HFFc6 (cell line): ENCODE measurements around the gene CLIC3. TPM values are rescaled to one million over a fixed set of nuclear protein-coding genes. Genes with fewer than 3 reads are reported as not detected.

ENCODE experiments used
- DNase-seq: peaks from one replicate; pipeline ENCODE4 v3.0.0-alpha.2; 2018
- H3K27ac Mint-ChIP-seq: 2 replicates; pipeline ENCODE4 v1.8.0; 2020; ENCODE audit warnings: mild to moderate bottlenecking, mixed read lengths
- H3K27me3 Mint-ChIP-seq: 2 replicates; pipeline ENCODE4 v1.8.0; 2021; ENCODE audit warnings: mild to moderate bottlenecking, moderate library complexity, mixed read lengths; ENCODE audit not compliant: insufficient read depth
- H3K36me3 Mint-ChIP-seq: 2 replicates; pipeline ENCODE4 v1.8.0; 2021; ENCODE audit warnings: low read depth, mixed read lengths
- H3K4me1 Mint-ChIP-seq: 2 replicates; pipeline ENCODE4 v1.8.0; 2020; ENCODE audit warnings: low read depth, mixed read lengths
- H3K4me3 Mint-ChIP-seq: 2 replicates; pipeline ENCODE4 v1.8.0; 2020; ENCODE audit warnings: mild to moderate bottlenecking, moderate library complexity, mixed read lengths
- H3K9me3 Mint-ChIP-seq: 2 replicates; pipeline ENCODE4 v1.8.0; 2020; ENCODE audit warnings: mild to moderate bottlenecking, mixed read lengths
- total RNA-seq, 6 experiments: library from RNA; stranded (reverse); fragmentation: NEBNext Ultra II Directional; extraction: Animal tissue kit (Norgen Biotek cat#: 25700); gene quantifications; 2 replicates in 1 of 6; 3 replicates in 5 of 6; pipeline ENCODE4 v1.2.3, GENCODE V29; 2021
- TF ChIP-seq, protein P1 (sequence below): fragments of 200-600 bp; sonication (generic); IDR thresholded peaks from 2 replicates; pipeline ENCODE4 v1.5.0; 2021; ENCODE audit warnings: antibody characterized with exemption, mild to moderate bottlenecking

CLIC3 gene
- total RNA-seq, 6 experiments from 2014 or later = 2.7 to 14.6 (median 4.0) TPM

DNA sequence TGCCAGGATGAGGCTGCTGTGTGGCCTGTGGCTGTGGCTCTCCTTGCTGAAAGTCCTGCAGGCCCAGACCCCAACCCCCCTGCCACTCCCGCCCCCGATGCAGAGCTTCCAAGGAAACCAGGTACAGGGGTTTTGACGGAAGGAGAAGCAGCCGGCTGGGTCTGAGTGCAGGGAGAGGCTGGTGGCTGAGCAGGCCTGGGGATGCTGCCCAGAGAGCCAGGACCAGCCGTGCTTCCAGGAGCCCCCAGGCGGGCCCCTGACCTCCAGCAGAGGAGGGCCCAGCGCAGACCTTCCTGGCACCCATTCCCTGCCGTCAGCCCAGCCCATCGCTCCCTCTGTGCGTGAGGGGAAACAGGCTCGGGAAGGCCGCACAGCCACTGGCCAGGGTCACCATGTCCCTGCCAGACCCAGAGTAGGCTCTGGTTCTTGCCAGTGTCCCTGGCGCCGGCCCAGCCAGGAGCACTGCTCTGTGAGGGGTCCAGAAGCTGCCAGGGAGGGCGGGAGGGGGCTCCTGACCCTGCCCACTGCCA is 44.0 kb downstream of the CLIC3 start:
- Mint-ChIP-seq H3K9me3 (peaks cover 8% of the 10 kb centered on the region; the same call in 1 of the 2 replicates), H3K27ac (no peak overlapping the region), H3K4me1 (peaks cover 5% of the 10 kb centered on the region; the same call in 1 of the 2 replicates), H3K27me3 (peaks cover 6% of the 10 kb centered on the region), H3K36me3 (no peaks in the 10 kb centered on the region), H3K4me3 (no peak overlapping the region)
- no peak for DNase-seq
- TF ChIP-seq, protein P1, sequence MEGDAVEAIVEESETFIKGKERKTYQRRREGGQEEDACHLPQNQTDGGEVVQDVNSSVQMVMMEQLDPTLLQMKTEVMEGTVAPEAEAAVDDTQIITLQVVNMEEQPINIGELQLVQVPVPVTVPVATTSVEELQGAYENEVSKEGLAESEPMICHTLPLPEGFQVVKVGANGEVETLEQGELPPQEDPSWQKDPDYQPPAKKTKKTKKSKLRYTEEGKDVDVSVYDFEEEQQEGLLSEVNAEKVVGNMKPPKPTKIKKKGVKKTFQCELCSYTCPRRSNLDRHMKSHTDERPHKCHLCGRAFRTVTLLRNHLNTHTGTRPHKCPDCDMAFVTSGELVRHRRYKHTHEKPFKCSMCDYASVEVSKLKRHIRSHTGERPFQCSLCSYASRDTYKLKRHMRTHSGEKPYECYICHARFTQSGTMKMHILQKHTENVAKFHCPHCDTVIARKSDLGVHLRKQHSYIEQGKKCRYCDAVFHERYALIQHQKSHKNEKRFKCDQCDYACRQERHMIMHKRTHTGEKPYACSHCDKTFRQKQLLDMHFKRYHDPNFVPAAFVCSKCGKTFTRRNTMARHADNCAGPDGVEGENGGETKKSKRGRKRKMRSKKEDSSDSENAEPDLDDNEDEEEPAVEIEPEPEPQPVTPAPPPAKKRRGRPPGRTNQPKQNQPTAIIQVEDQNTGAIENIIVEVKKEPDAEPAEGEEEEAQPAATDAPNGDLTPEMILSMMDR = no peak

DNA sequence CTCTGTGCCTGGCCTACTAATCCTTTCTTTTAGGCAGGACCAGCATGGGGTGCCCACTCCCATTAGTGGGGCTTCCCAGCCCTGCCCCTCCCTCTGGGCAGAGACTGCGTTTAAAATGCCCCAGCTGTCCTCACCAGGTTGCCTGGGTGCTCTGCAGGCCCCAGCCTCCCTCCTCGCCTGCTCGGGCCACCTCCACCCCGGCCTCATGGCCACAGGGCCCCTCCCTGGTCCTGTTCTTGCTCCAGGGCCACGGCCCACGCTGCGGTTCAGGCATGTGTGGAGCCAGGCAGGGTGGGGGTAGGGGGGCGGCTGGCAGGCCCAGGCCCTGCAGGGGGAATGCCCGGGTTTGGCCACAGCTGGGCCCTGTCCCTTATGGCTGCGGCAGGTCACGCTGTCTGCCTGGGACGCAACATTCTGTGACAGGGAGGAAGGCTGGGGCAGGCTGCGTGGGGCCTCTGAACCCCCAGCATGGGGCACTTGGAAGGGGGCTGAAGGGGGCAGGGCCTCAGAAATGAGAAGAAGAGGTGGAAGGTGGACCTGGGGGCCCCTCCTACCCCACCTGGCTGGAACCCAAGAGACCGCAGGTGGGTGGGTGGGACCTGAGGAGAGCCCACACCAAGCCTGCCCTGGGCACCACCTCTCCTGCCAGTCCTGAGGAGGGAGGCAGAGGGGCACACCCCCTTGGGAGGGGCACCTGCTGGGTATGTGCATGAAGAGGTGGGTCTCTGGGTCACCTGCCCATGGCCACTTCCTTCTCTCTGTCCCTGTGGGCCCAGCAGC is 44.6 kb downstream of the CLIC3 start, which contains the start of gene LCN12:
LCN12 (plus strand) TSS at position 733 of the 780 bp plus-strand sequence. CDS start 55 bp downstream, outside the sequence.
- Mint-ChIP-seq H3K4me1 (peaks cover 5% of the 10 kb centered on the region; the same call in 1 of the 2 replicates), H3K36me3 (no peaks in the 10 kb centered on the region), H3K27ac (no peak within 1 kb of the TSS), H3K4me3 (no peak within 1 kb of the TSS), H3K27me3 (peaks cover 6% of the 10 kb centered on the region), H3K9me3 (peaks cover 6% of the 10 kb centered on the region; the same call in 1 of the 2 replicates)
- TF ChIP-seq, protein P1 = no peak
- no peak for DNase-seq

DNA sequence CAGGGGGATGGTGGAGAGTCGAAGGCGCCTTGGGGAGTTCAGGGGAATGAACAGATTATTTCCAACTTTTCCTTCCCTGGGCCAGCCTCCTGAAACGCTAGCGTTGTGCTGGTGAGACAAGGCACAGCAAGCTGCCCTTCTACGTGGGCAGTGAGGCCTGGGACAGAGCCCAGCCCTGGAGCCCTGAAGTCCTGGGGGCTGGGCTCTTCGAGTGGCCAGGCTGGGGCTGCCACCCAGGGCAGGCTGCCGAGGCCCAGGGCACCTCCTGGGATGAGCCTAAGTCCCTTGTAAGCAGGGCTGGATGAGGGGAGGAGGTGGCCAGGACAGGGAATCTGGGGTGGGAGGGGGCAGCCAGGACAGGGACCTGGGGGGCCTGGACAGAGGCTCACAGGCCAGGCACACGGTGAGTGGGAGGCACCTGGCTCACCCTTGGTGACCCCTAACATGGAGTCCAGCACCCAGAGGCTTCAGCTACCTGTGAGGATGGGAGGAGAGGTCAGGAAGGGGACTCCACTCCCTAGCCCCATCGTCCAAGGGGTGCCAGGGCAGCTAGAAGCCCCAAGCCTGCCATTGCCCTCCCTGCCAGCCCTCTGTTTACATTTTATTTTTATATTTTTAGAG is 45.6 kb downstream of the CLIC3 start:
- Mint-ChIP-seq H3K27ac (no peak overlapping the region), H3K9me3 (no peaks in the 10 kb centered on the region), H3K4me3 (peak overlapping the region; percentile 79), H3K4me1 (peaks cover 5% of the 10 kb centered on the region; the same call in 1 of the 2 replicates), H3K36me3 (no peaks in the 10 kb centered on the region), H3K27me3 (peaks cover 2% of the 10 kb centered on the region)
- TF ChIP-seq, protein P1 = no peak
- DNase-seq = no peak

DNA sequence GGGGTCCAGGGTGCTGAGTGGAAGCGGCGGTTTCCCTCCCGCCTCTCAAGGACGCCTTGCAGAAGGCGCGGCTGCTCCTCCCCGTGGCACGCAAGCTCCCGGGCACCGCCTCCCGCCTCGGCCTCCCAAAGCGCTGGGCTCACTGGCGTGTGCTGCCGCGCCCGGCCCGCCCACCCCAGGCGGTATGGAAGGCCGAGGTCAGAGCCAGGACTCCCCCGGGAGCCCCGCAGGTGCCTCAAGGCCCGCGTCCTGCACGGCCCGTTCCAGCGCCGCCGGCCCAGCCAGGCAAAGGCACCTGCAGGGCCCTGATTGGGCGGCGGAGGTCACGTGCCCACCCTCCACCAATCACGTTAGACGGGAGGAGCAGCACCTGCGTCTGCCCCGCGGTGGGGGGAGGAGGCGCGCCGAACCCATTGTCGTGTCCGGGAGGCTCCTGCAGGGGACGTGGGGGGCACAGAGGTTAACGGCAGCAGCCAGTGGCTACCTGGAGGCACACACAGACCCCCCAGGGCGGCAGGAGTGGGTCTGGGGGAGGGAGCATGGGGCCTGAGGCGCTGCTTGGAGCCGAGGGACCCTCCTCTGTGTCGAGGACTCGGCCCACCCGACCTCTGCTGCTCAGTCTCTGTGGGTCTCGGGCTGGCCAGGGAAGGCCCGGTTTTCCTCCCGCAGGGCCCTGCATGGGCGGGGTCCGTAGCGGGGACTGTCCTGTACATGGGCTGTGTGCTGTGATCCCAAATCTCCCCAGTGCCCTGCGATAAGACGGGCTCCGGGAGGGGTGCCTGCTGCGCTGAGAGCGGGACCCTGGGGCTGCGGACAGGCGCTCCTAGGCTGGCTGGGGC is 46.3 kb downstream of the CLIC3 start:
- Mint-ChIP-seq H3K4me3 (peak overlapping the region; percentile 84), H3K36me3 (no peaks in the 10 kb centered on the region), H3K4me1 (peaks cover 5% of the 10 kb centered on the region), H3K9me3 (no peaks in the 10 kb centered on the region), H3K27ac (peak overlapping the region; percentile 74), H3K27me3 (peaks cover 2% of the 10 kb centered on the region)
- DNase-seq = peak; percentile 70
- TF ChIP-seq, protein P1 = no peak

DNA sequence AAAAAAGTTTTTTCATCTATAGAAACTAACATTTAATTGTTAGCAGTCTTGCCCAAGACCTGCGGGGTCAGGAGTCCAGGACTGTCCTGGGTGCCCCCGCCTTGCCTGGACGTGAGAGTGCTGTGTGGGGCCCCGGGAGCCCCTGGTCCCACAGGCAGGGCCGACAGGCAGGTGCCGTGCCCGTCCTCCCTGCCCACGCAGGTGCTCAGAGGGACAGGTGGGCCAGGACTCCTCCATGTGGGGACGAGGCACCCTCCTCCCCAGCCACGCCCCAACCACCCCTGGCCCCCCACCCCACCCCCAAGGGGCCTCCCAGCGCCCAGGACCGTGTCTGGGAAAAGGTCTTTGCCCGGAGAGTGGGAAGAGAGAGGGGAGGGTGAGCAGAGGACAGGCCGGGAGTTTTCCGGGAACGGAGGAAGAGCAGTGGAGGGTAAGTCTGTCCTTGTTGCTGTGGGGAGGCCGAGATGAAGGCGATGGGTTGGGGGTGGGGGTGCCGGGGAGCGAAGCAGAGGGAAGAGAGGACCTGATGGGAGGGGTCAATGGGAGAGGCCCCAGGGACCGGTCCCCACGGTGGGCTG is 47.0 kb downstream of the CLIC3 start:
- Mint-ChIP-seq H3K27ac (peak overlapping the region; percentile 74), H3K4me3 (peak overlapping the region; percentile 84), H3K27me3 (peaks cover 2% of the 10 kb centered on the region; the same call in 1 of the 2 replicates), H3K4me1 (peaks cover 10% of the 10 kb centered on the region), H3K9me3 (no peaks in the 10 kb centered on the region), H3K36me3 (no peaks in the 10 kb centered on the region)
- TF ChIP-seq, protein P1 = no peak
- no peak for DNase-seq
